Measurements from ENCODE around the gene ZC3H12A.

ZC3H12A gene

DNA sequence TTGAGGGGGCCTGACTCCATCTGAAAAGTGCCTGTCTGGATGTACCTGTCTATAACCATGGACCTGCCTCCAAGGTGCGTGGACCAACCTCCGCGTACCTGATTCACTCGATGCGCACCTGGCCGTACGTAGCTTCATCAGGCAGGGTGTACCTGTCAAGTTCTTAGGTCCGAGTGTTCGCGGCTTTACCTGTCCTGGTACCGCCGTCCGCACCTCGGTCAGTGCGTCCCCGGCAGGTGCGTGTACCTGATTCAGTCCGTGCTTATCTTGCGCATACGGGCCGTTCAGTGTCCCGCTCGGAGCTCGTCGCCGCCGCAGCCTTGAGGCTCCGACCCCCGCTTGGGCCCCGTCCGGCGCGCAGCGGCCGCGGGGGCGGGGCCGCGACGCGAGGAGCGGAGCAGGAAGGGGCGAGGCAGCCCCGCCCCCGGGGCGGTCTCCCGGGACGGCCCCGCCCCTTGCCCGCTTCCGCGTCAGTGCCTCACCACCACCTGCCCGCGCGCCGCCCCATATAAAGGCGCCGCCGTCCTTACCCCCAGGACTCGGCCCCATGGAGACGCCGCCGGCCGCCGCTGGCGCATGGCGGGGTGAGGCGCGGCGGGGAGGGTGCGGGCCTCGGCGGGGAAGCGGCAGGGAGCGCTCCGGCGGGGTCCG is at the start of gene ZC3H12A:
Gene ZC3H12A (plus strand): TSS at position 535 of the 651 bp plus-strand sequence. CDS start 917 bp downstream, outside the sequence.
- peak; percentile 71 for DNase-seq

DNA sequence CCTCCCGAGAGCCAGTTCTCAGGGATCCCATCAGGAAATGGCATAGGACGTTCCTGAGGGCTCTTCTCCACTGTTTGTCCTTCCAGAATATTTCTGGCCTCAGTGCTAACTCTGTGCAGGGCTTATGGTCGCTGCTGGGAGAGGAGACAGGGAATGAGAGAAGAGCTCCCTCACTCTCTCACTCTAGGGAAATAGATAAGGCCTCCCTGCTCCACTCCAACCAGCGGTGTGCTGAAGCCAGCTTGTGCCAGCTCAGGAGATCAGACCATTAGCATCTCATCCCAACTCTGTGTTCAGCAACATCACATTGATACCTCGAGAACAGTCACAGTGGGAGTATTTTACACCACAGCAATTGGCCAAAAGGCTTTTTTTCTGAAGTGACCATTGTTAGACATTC is 49.2 kb upstream of the ZC3H12A start:
- DNase-seq = no peak

DNA sequence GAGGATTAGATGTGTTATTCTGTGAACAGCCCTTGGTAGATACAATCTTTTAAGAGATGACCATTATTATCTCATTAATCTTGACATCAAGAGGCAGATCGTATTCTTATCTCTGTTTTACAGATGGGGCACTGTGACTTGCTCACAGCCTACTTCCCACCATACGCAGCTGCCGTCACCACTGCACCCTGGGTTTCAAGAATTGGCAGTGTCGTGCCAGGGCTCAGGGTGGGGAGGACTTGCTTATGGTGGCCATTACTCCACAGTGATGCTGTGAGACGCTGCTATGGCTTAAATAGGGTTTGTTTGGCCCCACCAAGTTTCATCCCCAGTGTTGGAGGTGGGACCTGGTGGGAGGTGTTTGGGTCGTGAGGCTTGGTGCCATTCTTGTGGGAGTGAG is 45.4 kb upstream of the ZC3H12A start:
- no peak for DNase-seq

DNA sequence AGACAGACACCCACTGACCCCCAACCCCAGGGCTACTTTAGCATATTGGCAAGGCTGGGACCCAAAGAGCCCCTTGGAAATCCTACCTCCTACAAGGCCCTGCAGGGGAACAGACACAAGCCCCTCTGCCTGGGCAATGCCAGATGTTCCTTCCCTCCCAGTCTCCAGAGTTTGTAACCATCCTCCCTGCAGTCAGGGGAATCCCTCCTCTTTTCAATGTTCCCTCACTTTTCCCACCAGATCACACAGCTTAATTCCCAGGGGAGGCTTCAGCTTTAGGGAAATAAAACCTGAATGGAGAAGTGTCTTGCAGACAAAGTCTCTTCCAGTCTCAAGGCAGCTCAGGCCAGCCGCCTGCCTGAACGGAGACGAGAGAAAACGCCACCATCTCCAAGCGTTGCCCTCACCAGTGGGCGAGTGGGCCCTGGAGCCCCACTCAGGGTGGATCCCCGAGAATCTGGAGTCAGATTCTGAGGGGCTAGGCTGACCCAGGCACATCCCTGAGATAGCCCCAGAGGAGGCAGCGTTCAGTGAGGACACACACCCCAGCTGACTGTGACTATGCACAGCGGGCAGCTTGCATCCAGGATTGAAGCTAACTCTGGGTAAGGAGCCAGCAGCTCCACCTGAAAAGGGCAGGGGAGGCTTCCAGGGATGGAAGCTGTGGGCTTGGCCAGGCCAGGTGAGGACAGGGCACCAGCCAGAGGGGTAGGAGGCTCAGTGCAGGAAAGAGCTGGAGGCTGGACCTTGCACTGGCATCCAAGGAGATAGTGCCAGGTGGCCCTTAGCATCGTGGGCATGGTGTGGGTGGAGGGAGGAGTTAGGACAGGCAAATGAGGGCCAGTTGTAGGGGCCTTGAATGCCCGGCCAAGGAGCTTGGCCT is 44.0 kb upstream of the ZC3H12A start:
- peak; percentile 26 for DNase-seq

DNA sequence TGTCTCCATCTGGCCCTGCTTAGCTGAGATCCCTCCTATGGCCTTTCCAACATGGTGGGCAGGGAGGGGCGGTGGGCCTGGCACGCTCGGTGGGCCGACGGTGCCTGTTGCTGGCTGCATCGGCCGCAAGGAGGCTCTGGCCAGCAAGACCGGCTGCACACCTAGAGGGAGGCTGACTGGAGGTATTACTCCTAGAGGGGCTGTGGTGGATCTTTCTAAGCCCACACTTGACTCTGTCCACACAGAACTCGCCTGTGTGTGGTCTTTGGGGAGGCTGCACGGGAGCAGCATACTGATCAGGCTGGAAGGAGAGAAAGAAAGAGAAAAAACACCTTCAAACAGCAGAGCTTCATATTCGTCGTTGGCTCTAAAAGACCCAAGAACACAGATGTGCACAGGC is 41.7 kb upstream of the ZC3H12A start:
- no peak for DNase-seq

DNA sequence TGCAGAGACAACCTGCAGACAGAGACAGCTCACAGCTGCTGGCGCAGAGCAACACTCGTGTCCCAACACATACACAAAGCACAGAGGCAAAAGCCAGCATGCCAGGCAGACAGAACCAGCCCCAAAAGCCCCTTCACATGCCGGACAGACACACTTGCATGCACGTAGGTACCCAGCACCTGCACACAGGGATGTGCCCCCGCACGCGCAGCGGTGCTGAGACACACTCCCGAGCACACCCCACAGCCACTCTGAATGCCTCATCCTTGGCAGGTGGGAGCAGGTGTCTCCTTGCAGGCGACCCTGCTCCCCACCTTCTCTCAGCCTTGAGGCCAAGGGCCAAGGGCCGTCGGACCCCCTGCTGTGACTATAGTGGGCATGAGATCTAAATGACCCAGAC is 41.2 kb upstream of the ZC3H12A start:
- no peak for DNase-seq

DNA sequence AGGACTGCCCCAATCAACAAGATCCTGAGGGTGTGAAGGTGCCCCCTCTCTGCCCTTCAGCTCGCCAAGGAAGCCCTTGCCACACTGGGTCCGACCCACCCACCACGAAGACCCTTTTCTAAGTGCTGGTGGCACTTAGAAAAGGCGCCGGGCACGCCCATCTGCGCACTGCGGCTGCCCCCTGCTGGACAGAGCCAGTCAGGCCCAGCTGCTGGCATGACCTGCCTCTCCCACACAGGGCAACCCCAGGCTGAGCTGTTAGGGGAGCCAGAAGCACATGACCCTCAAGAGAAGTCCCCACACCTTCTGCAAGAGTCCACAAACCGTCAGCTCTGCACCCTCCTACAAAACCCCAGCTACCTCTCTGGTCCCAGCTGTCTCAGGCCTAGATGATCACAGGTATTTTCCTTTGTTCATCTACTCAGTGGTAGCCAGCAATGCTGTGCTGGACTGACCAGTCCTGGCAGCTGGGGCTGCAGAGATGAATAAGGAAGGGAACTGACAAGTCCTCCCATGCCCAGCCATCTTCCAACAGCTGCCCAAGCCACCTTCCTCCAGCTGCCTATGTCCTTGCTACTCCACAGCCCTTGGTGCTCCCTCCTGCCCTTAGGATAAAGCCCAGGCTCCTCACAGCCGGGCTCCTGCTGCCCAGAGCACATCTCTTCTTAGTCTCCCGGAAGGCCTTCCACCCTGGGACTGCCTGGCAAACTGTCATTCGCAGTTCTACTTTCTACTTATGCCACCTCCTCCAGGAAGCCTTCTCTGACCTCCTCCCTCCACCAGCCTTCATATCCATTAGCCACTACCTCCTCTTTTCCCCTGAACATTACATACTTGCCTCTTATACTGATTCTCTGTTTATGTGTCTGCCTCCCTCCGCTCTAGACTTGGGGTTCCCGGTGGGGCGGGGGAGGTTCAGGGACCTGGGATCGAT is 39.8 kb upstream of the ZC3H12A start:
- DNase-seq = peak; percentile 53

DNA sequence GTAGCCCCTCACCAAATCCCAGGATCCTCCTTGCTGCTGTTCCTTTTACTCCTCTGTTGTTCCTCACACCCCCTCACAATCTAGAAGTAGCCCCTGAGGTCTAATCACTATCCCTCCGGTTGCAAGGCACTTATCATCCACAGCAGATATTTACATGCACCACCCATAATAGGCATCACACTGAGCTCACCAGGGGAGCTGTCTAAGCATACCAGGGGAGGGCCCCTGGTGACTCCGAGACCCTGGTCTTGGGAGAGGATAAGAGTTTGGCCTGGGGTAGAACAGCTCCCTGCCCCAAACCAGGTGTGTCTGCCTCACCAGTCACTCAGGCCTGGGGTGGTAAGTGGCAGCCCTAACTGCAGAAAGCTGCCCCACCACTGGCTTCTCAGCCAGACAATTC is 37.3 kb upstream of the ZC3H12A start:
- no peak for DNase-seq

DNA sequence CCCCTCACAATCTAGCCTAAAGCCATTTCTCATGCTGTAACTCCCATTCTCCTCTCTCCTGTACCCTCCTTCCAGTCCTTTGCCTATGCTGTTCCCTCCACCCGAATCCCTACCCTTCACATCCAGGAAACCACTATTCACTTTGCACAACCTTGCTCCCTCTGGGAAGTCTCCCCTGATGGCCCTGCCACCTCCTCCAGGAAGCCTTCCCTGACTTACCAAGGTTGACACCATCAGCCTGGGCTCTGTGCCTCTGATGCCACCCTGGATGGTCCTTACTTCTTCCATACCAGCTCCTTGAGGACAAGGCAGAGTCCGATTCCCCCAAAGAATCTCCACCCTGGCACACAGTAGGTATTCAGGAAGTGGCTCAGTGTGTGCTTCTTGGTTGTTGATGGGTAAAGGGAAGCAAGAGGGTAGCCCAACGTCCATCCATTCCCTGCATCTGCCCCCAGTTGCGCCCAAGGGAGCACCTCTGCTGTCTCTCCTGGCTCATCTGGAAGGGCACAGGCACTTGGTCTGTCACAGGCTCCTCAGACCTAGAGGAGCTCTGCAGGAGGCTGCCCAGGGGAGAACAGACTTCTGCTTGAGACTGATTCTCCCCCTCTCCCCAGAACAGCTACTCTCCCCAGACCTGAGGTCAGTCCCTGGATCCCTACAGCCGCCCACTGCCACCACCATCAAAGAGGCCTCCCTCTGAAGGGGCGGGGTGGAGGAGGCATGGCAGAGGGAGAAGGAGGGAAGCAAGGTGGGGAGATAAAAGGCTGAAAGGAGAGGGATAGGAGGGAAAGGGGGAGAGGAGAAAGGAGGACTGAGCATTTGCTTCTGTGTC is 36.1 kb upstream of the ZC3H12A start:
- DNase-seq = no peak

DNA sequence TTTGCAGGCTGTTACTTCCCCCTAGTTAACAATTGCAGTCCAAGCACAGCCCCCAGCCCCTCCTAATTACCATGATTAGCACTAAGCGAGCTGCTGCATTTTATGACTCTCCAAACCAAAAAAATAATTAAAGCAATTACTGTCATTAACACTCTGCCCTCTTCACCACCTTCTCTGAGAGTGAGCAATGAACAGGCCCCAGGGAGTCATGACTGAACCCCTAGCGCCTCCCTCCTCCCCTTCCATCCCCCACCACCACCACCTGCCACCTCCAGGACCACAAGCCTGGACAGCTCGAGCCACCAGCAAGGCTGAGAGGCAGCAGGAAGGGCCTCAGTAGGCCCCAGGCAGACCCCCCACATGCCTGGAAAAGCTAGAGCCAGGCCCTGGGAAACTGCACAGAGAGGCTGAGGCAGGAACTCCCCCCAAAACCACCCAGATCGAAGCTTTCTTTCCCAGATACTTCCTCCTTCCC is 35.5 kb upstream of the ZC3H12A start:
- DNase-seq = no peak

DNA sequence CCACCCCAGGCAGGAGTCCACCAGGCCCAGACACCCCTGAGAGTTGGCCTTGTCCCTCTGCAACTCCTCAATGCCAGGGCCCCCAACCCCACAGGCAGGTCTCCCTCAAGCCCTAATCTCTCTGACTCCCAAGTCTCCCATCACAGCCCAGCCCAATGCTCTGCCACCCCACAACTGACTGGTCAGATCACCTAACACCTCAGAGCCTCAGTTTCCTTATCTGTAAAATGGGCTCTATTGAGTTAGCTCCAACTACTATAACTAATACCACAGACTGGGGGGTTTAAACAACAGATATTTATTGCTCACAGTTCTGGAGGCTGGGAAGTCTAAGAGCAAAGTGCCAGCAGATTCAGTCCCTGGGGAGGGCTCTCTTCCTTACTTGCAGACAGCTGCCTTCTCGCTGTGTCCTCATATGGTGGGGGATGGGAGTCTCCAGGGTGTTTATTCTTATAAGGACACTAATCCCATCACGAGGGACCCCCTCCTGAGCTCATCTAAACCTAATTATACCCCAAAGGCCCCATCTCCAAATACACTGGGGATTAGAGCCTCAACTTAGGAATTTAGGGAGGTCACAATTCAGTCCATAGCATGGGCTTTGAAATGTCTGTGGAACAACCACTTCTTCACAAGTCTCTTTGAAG is 34.9 kb upstream of the ZC3H12A start:
- no peak for DNase-seq

DNA sequence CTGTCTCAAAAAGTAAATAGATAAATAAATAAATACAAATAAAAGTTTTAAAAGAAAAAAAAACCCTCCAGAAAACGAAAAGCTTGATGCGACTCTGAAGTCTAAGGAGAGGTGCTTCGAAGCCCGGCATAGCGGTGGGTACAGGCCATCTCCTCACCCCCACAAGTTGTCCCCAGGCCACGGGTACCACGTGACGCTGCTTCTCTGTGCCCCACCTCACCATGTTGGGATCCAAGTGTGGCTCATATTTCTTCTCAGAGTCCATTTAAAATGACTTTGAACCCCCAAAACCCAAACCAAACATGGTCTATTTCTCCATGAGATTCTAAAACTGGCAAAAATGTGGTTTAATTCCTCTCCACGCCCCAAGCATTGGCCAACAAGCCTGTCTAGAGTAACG is 32.9 kb upstream of the ZC3H12A start:
- no peak for DNase-seq

DNA sequence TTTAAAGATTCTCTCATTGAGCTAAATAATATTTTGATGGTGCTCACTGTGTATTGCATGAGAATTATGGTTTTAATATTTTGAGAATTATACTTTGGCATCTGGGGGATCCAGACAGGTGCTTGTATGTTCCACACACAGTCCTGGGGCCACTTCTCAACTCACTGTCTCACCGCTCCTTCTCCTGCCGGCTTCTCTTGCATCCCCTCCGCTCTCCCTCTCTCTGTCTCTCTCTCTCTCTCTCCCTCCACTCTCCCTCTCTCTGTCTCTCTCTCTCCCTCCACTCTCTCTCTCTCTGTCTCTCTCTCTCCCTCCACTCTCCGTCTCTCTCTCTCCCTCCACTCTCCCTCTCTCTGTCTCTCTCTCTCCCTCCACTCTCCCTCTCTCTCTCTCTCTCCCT is 32.2 kb upstream of the ZC3H12A start:
- no peak for DNase-seq

DNA sequence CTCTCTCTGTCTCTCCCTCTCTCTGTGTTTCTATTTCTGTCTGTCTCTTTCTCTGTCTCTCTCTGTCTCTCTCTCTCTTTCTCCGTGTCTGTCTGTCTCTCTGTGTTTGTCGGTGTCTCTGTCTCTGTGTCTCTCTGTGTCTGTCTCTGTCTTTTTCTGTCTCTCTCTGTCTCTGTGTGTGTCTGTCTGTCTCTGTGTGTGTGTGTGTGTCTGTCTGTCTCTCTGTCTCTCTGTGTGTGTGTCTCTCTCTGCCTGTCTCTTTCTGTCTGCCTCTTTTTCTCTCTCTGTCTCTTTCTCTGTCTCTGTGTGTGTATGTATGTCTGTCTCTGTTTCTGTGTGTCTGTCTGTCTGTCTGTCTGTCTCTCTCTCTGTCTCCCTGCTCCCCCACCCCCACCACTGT is 31.7 kb upstream of the ZC3H12A start:
- no peak for DNase-seq

DNA sequence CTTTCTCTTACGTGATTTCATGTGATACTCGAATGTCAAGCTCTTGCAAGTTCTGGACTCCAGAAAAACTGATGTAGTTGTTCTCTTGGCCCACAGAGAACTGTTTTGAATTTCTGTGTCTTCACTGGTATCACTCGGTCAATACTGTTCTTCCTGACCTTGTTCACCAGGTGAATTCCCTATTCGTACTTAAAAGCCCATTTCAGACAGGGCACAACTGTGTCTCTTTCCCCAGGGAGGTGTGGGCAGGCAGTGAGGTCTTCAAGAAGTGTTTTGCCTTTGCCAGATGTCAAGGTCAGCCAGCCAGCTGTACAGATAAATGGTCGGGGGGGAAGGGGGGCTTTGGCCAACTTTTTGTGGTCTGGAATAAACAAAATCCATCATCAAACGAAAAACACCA is 27.5 kb upstream of the ZC3H12A start:
- no peak for DNase-seq

DNA sequence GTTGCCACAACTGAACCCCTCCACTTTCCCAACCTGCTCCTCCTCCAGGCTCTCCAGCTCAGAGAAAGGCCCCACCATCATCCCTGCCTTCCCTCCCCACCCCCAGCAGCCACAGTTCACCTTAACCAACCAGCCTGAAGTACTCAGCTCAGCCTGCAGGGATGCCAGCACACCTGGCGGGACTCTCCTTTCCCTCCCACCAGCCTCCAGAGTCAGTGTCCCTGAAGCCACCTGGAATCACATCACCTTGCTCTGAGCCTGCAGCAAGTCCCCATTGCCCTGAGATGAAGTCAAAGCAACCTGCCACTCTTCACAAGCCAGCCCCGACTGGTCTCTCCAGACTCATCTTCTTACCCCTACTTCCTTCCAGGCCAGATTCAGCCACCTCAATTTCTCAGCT is 26.2 kb upstream of the ZC3H12A start:
- DNase-seq = no peak

DNA sequence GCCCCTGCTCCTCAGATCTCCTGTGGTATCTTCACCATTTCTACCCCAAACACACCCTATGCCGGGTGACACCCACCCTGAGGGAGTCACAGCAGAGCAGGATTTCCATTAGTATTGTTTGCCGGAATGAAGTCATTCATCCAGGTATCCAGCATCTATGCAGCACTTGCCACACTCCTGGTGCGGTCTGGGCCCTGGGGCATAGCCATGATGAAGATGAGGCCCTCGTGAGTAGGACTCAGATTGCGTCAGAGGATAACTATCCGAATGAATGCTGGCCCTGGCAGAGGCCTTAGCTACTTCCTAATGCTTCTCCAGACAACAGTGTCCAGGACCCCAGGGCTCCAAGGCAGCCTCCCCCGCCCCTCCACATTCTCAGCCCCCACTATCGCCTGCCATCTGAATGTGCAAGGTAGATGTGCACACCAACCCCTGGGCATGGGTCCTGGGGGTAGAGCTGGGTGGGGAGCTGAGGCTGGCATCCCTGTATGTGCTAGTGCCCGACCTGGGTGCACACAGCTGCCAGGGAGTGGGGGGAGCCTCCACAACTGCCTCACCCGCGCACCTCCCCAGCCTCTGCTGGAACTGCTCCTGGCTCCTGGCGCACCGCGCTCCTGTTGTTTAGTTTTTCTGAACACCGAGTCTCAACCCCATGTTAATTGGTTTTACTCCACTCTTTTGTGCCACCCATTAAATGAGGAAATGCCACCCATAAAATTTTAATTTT is 25.5 kb upstream of the ZC3H12A start:
- DNase-seq = no peak

DNA sequence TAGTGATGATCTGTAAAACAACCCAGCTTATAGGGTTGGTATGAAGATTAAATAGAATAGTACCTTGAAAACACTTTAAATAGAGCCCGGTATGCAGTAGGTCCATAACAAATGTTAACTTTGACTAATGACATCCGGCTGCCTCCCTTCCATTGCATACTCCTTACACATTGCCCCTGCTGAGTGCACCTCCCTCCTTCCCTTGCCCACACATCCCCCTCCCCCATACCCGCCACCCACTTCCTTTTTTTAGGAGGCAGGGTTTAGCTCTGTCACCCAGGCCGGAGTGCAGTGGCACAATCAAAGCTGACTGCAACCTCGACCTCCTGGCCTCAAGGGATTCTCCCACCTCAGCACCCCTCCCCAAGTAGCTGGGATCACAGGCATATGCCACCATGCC is 24.4 kb upstream of the ZC3H12A start:
- DNase-seq = no peak

DNA sequence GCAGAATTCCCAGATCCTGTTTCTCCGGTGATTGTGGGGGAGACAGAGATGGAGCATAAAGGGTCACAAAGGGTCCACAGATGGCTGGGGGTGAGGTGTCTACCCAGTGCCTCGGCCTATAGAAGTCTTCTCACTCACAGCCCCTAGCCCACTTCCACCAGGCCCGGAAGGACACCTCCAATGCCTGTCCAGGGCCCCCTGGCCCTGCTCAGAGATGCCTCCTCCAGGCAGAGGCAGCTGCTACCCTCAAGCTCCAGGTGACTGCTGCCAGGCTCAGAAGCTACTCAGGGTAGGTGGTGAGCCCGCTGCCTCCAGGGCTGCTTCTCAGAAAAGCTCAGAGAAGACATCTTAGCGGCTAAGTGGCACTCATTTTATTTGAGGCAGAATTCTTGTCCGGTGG is 22.0 kb upstream of the ZC3H12A start:
- DNase-seq = no peak

DNA sequence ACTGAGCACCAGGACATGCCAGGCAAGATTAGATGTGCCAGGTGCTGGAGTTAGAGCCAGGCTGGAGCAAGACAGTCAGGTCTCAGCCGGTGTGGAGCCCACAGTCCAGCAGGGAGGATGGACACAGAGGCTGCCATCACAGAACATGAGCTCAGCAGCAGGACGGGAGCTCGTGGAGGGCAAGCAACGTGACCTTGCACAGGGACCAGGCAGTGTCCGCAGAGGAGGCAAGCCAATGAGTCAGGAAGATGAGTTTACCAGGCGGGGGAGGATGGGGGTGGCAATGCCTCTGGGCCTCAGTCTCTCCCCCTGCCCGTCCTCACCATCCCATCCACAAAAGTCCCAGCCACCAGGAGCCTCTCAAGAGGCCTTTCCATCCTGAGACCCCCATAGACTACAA is 20.7 kb upstream of the ZC3H12A start:
- DNase-seq = no peak

DNA sequence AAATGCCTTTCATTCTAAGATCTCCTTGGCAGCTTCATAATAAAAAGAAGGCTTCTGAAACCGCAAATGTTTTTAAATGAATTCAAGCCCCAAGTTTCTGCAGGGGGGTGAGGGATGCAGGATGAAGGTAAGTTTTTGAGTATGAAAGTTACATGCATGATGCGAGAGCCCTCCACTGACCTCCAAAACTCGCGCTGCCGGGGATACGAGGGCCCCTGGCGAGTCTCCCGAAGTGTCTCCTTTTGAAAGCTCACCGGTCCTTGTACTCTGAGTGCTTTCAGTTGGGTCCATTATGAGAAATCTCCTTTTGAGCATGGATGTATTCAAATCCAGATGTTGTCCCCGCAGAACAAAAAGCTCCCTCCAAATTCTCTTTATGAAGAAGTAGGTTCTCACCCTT is 18.9 kb upstream of the ZC3H12A start:
- no peak for DNase-seq

All from NCI-H2171 (cell line).